Neutrophil (primary cell): Measurements from ENCODE around the gene TOP3B.

Source experiments
- H3K27ac ChIP-seq: fragments of 200-600 bp; sonication (generic); 2 replicates; pipeline ENCODE4 v1.5.1; 2016; ENCODE audit warnings: mild to moderate bottlenecking, moderate library complexity
- H3K27me3 ChIP-seq: fragments of 200-600 bp; sonication (generic); 2 replicates; pipeline ENCODE4 v1.6.0; 2016; ENCODE audit warnings: mild to moderate bottlenecking
- H3K36me3 ChIP-seq: fragments of 200-600 bp; sonication (generic); 2 replicates; pipeline ENCODE4 v1.5.1; 2017
- H3K4me1 ChIP-seq, 2 experiments: fragments of 200-600 bp in 1 of 2; sonication (generic) in 1 of 2; 1 replicate in 1 of 2; 2 replicates in 1 of 2; pipeline versions ENCODE4 v1.5.1 to v1.6.1; 2013 to 2016; ENCODE audit warnings: low read depth in 1 of 2, low read length in 1 of 2, mild to moderate bottlenecking in 1 of 2, moderate library complexity in 1 of 2; ENCODE audit not compliant: control insufficient read depth in 1 of 2, insufficient read depth in 1 of 2
- H3K4me3 ChIP-seq, 2 experiments: fragments of 200-600 bp in 1 of 2; sonication (generic) in 1 of 2; 1 replicate in 1 of 2; 2 replicates in 1 of 2; pipeline ENCODE4 v1.5.1; 2013 to 2016; ENCODE audit warnings: low read depth in 1 of 2, low read length in 1 of 2, mild to moderate bottlenecking in 1 of 2, moderate library complexity in 1 of 2
- H3K9me3 ChIP-seq: fragments of 200-600 bp; sonication (generic); 2 replicates; pipeline ENCODE4 v1.5.1; 2016
- TF ChIP-seq, protein P1 (sequence below): fragments of 200-600 bp; sonication (generic); IDR thresholded peaks from 2 replicates; pipeline ENCODE4 v1.5.1; 2016; ENCODE audit warnings: antibody characterized with exemption

The TOP3B gene

GRCh38 chr22:21939461-21939913 is 43.1 kb downstream of the TOP3B start:
- H3K27me3 ChIP-seq, result no peaks in the 10 kb centered on the region
- H3K4me3 ChIP-seq, result peak overlapping the region; percentile 61 to 72
- TF ChIP-seq, protein P1, sequence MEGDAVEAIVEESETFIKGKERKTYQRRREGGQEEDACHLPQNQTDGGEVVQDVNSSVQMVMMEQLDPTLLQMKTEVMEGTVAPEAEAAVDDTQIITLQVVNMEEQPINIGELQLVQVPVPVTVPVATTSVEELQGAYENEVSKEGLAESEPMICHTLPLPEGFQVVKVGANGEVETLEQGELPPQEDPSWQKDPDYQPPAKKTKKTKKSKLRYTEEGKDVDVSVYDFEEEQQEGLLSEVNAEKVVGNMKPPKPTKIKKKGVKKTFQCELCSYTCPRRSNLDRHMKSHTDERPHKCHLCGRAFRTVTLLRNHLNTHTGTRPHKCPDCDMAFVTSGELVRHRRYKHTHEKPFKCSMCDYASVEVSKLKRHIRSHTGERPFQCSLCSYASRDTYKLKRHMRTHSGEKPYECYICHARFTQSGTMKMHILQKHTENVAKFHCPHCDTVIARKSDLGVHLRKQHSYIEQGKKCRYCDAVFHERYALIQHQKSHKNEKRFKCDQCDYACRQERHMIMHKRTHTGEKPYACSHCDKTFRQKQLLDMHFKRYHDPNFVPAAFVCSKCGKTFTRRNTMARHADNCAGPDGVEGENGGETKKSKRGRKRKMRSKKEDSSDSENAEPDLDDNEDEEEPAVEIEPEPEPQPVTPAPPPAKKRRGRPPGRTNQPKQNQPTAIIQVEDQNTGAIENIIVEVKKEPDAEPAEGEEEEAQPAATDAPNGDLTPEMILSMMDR, result peak; percentile 18
- H3K9me3 ChIP-seq, result no peaks in the 10 kb centered on the region
- peaks cover 75% of the 10 kb centered on the region for H3K36me3 ChIP-seq
- peaks cover 95 to 97% of the 10 kb centered on the region in 2 experiments for H3K4me1 ChIP-seq
- H3K27ac ChIP-seq, result peak overlapping the region; percentile 98

DNA sequence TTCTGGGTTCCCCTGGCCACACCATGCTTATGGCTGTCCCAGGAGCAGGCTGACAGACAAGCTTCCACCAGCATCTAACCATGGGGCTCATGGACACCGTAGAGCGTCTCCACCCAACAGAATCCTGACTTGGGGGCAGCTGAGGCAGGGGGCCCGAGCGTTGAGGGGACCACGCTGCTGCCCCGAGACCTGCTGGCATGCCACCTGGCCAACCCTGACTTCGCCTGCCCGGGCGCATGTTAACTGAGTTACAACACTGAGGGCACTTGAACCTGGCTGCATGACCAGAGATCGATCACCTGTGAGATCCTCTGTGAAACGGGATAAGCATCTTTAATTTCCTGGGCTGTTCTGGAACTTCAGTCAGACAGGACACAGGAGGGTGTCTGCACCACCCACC is 43.7 kb downstream of the TOP3B start:
- H3K4me1 ChIP-seq, result peaks cover 91% of the 10 kb centered on the region in 2 experiments
- H3K9me3 ChIP-seq, result no peaks in the 10 kb centered on the region
- H3K27ac ChIP-seq, result peak overlapping the region; percentile 98
- H3K4me3 ChIP-seq, result peak overlapping the region; percentile 61 to 72
- H3K36me3 ChIP-seq, result peaks cover 75% of the 10 kb centered on the region
- no peaks in the 10 kb centered on the region for H3K27me3 ChIP-seq
- TF ChIP-seq, protein P1, result no peak

GRCh38 chr22:21938071-21938822 is 44.3 kb downstream of the TOP3B start:
- H3K9me3 ChIP-seq, result no peaks in the 10 kb centered on the region
- H3K4me3 ChIP-seq, result peak overlapping the region; percentile 61 to 72
- TF ChIP-seq, protein P1, result peak; percentile 100
- peak overlapping the region; percentile 98 for H3K27ac ChIP-seq
- H3K4me1 ChIP-seq, result peaks cover 84 to 85% of the 10 kb centered on the region in 2 experiments
- no peaks in the 10 kb centered on the region for H3K27me3 ChIP-seq
- H3K36me3 ChIP-seq, result peaks cover 75% of the 10 kb centered on the region

- H3K9me3 ChIP-seq, result no peaks in the 10 kb centered on the region
- peaks cover 79 to 80% of the 10 kb centered on the region in 2 experiments for H3K4me1 ChIP-seq
- H3K36me3 ChIP-seq, result peaks cover 75% of the 10 kb centered on the region
- TF ChIP-seq, protein P1, result no peak
- peak overlapping the region; percentile 61 to 72 for H3K4me3 ChIP-seq
- H3K27me3 ChIP-seq, result no peaks in the 10 kb centered on the region
- H3K27ac ChIP-seq, result peak overlapping the region; percentile 98
Observed at GRCh38 chr22:21937821-21938070, 44.8 kb downstream of the TOP3B start.

- Histone ChIP-seq H3K9me3 (no peaks in the 10 kb centered on the region), H3K4me1 (peaks cover 74% of the 10 kb centered on the region in 2 experiments), H3K27ac (peak overlapping the region; percentile 98), H3K27me3 (no peaks in the 10 kb centered on the region), H3K36me3 (peaks cover 76% of the 10 kb centered on the region), H3K4me3 (peak overlapping the region; percentile 61 to 72)
- TF ChIP-seq, protein P1, result no peak
Observed at GRCh38 chr22:21937041-21937820, 45.4 kb downstream of the TOP3B start.
